Astrocyte (in vitro differentiated cells and primary cell): ENCODE data around the gene LRSAM1.

Experiments used
- EZH2 ChIP-seq: IDR thresholded peaks from 2 replicates; pipeline ENCODE4 v1.6.1; 2012; ENCODE audit warnings: mild to moderate bottlenecking, low read length, inconsistent platforms; ENCODE audit not compliant: insufficient read depth
- TF ChIP-seq, protein P1 (sequence below): IDR thresholded peaks from 2 replicates; pipeline ENCODE4 v1.5.1; 2011; ENCODE audit warnings: low read depth, mild to moderate bottlenecking, inconsistent platforms, low read length, moderate library complexity; ENCODE audit not compliant: insufficient read depth

DNA sequence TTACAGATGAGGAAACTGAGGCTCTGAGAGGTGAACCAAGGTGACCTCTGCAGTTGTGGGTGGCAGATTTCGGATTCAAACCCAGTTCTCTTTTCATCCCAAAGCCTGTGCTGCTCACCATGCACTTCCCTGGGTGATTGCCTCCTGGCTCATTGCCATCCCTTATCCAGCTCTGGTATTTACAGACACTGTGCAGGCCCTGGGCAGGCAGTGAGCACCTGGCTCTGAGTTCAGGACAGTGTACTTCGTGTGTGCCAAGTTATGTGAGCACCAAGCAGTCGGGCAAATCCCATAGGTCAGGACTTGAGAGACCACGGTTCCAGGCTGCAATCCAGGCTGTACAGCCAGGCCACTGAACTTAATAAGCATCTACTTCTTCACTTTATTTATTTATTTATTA lies 1.4 kb downstream of the LRSAM1 start:
- TF ChIP-seq, protein P1, sequence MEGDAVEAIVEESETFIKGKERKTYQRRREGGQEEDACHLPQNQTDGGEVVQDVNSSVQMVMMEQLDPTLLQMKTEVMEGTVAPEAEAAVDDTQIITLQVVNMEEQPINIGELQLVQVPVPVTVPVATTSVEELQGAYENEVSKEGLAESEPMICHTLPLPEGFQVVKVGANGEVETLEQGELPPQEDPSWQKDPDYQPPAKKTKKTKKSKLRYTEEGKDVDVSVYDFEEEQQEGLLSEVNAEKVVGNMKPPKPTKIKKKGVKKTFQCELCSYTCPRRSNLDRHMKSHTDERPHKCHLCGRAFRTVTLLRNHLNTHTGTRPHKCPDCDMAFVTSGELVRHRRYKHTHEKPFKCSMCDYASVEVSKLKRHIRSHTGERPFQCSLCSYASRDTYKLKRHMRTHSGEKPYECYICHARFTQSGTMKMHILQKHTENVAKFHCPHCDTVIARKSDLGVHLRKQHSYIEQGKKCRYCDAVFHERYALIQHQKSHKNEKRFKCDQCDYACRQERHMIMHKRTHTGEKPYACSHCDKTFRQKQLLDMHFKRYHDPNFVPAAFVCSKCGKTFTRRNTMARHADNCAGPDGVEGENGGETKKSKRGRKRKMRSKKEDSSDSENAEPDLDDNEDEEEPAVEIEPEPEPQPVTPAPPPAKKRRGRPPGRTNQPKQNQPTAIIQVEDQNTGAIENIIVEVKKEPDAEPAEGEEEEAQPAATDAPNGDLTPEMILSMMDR, result no peak
- TF ChIP-seq EZH2, result no peak
